Smooth muscle cell of trachea (primary cell): Measurements from ENCODE around the gene PGPEP1. TPM values are rescaled to one million over a fixed set of nuclear protein-coding genes. Genes with fewer than 3 reads are reported as not detected.

Experiments used
- total RNA-seq: library from RNA; depleted of rRNA; stranded (reverse); fragments of >200 nt; gene quantifications from 2 replicates; pipeline ENCODE4 v1.2.1, GENCODE V29; 2014

PGPEP1 gene, protein sequence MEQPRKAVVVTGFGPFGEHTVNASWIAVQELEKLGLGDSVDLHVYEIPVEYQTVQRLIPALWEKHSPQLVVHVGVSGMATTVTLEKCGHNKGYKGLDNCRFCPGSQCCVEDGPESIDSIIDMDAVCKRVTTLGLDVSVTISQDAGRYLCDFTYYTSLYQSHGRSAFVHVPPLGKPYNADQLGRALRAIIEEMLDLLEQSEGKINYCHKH
- total RNA-seq: 39.9 and 82.7 TPM in 2 replicates

DNA sequence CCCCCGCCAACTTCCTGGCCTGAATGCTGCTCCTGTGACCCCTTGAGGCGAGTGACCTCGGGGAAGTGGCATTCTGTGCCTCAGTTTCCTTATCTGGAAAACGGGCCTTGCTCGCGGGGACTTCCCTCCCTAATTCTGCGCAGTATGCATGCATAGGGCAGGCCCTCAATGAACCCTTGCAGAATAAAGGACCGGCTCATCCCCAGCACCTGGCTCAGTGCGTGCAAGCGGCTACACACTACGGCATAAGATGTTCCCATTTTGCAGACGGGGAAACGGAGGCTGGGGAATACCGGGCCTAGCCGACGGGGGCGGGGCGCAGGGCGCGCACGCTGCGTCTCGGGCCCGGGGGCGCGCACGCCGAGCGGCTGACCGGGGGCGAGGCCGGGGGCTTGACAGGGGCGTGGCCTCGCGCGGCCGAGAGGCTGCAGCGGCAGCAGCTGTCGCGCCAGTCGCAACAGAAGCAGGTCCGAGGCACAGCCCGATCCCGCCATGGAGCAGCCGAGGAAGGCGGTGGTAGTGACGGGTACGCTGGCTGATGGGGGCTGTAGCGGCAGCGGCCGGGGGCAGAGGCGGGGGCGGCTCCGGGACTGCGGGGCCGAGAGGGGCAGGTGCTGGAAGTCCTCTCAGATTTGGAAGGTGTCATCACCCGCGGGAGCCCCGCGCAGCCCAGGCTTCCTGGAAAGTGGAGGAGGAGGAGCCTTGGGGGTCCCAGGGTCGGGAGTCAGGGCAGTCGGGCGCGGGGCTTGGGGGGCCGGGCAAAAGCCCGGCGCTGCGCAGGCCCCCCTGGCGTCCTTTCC is at the start of gene PGPEP1:
Gene PGPEP1, plus strand, starts transcription at position 409 of the 800 bp plus-strand sequence. Its CDS starts 84 bp downstream, at position 493.

DNA sequence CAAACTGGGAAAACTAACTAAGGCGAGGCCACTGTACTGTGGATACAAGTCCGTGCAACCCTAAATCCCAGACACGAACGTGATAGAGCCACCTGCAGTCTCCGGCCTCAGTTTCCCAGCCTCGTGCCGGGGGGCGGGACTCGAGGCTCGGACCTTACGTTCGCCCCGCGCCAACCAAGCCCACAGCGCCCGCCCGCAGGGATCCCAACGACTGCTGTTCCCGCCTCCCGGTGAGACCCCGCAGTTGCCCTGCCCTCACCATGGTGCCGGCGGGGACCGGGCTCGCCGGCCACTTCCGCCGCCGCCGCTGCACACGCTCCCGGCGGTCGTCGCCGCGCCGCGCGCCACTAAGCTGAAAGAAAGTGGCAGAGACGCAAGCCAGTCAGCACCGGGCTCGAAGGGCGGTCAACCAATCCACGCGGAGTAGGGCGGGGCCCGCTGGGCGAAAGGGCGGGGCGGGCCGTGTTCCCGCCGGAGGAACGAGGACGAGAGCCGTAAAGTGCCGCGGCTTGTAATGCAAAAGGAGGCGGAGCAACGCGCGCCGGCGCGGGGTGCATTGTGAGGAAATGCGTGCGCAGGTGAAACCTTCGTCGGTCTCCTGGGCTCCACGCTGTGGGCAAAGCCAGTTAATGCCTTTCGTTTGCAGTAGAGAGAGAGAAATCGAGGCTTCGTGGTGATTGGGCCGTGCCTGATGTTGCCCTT is 17.5 kb upstream of the PGPEP1 start, which contains the start of gene LSM4:
Gene LSM4, minus strand, starts transcription at position 318 of the 702 bp plus-strand sequence. Its CDS starts 56 bp downstream, at position 262.

DNA sequence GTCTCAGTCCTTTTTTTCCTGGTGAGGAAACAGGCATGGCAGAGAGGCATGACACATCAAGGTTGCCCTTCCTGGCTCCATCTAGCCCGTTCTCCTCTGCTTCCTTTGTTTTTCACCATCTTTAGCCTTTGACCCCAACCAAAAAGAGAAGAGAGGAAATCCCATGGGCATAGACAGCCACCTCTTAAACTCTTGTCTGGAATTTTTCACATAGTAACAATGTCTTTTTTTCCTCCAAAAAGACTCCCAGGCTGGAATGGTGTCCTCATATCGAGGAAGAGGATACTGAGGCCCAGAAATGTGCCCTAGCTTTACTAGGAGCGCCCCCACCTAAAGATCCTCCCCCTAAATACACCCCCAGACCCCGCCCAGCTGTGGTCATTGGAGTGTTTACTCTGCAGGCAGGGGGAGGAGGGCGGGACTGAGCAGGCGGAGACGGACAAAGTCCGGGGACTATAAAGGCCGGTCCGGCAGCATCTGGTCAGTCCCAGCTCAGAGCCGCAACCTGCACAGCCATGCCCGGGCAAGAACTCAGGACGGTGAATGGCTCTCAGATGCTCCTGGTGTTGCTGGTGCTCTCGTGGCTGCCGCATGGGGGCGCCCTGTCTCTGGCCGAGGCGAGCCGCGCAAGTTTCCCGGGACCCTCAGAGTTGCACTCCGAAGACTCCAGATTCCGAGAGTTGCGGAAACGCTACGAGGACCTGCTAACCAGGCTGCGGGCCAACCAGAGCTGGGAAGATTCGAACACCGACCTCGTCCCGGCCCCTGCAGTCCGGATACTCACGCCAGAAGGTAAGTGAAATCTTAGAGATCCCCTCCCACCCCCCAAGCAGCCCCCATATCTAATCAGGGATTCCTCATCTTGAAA is 45.5 kb downstream of the PGPEP1 start, which contains the start of gene GDF15:
Gene GDF15, plus strand, starts transcription at position 484 of the 868 bp plus-strand sequence. Its CDS starts 32 bp downstream, at position 516.

DNA sequence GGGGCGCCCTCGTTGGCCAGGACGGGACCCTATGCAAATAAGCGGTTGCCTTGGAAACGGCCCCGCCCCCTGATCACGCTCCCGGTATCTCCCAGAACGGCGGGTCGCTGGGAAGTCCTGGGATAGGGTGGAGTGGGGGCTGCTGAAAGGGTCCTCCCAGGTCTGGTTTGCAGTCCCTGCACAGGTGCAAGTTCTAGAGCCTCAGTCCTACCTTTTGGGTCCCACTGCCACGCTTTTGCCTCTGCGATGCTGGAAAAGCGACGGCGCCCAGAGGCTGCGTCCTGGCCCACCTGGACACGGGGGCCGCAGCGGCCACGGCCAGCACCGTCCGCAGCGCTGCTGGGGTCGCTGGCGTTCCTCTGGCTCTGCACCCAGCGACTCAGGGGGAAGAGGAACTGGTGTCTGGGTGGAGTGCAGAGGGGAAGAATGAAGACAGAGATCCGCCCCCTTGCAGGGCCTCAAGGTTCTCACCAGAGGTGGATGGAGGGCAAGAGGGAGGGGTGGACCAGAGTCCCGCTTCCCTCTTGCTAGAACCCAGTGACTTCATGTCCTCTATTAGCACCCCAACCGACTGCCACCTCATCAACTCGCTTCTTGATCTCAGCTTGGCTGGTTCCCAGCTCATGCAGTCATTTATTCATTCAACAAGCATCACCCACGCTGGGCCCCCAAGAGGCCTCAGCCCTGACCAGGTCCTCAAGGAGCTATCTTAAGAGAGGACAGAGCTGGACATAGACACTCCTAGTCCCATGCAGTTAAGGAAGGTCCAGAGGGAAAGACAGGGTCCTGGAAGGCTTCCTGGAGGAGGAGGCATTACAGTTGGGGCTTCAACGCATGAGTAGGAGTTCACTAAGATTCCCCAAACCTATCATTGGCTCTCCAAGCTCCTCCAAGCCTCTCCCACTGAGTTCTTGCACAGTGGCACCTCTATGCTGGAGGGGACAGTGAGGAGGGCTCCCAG is 57.1 kb downstream of the PGPEP1 start, which contains the start of gene LRRC25:
Gene LRRC25, minus strand, starts transcription at position 381 of the 961 bp plus-strand sequence. CDS start 659 bp downstream, outside the sequence.

DNA sequence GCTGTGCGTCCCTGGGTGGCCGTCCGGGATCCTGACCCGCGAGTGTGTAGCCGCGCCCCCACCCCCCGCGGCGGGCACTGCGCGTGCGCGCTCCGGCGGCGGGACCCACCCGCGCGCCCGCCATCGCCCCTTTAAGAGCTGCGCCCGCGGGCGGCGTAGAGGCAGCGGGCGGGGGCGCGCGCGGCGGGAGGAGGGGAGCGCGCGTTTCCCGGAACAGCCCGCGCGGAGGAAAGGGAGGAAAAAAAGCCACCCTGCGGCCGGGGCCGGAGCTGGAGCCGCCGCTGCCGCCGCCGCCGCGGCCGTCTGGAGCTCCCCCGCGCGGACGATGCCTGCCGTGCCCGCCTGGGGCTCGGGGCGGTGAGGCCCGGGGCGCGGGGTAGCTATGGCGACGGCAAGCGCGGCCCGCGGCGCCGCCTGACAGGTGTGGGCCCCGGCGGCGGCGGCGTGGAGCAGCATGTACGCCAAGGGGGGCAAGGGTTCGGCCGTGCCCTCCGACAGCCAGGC is 78.8 kb downstream of the PGPEP1 start, which contains the start of gene SSBP4:
Gene SSBP4, plus strand, starts transcription at position 204 of the 504 bp plus-strand sequence. Its CDS starts 251 bp downstream, at position 455.

Other genes starting within 250 kb of the PGPEP1 start
- 3.8 and 6.0 TPM in 2 replicates for gene MAST3, start 242.8 kb upstream of the PGPEP1 start, total RNA-seq
- gene PIK3R2, start 187.4 kb upstream of the PGPEP1 start, total RNA-seq: 21.5 and 50.6 TPM in 2 replicates
- 17.2 and 23.0 TPM in 2 replicates for gene IFI30, start 166.8 kb upstream of the PGPEP1 start, total RNA-seq
- 6.7 and 9.3 TPM in 2 replicates for gene MPV17L2, start 147.4 kb upstream of the PGPEP1 start, total RNA-seq
- 2.0 and 5.5 TPM in 2 replicates for gene RAB3A, start 136.6 kb upstream of the PGPEP1 start, total RNA-seq
- gene PDE4C, start 114.2 kb upstream of the PGPEP1 start, total RNA-seq: 0.87 and 6.0 TPM in 2 replicates
- gene IQCN, start 66.1 kb upstream of the PGPEP1 start, total RNA-seq: 1.8 and 1.9 TPM in 2 replicates
- 156 and 224 TPM in 2 replicates for gene JUND, start 59.0 kb upstream of the PGPEP1 start, total RNA-seq
- 131 and 245 TPM in 2 replicates for gene LSM4, start 17.5 kb upstream of the PGPEP1 start, total RNA-seq
- gene GDF15, start 45.6 kb downstream of the PGPEP1 start, total RNA-seq: 37.7 and 138 TPM in 2 replicates
- 0.15 and 0.50 TPM in 2 replicates for gene LRRC25, start 57.0 kb downstream of the PGPEP1 start, total RNA-seq
- gene SSBP4, start 78.8 kb downstream of the PGPEP1 start, total RNA-seq: 69.7 and 112 TPM in 2 replicates
- gene ISYNA1, start 97.5 kb downstream of the PGPEP1 start, total RNA-seq: 8.1 and 26.5 TPM in 2 replicates
- 12.9 and 18.7 TPM in 2 replicates for gene ELL, start 181.5 kb downstream of the PGPEP1 start, total RNA-seq
- gene FKBP8, start 203.0 kb downstream of the PGPEP1 start, total RNA-seq: 282 and 430 TPM in 2 replicates
- 93.1 and 122 TPM in 2 replicates for gene KXD1, start 217.3 kb downstream of the PGPEP1 start, total RNA-seq
- gene UBA52, start 231.3 kb downstream of the PGPEP1 start, total RNA-seq: 690 and 1,149 TPM in 2 replicates
- 49.8 and 63.1 TPM in 2 replicates for gene REX1BD, start 248.2 kb downstream of the PGPEP1 start, total RNA-seq